ENCODE measurements around the gene IFNA4. TPM values are rescaled to one million over a fixed set of nuclear protein-coding genes. Genes with fewer than 3 reads are reported as not detected.

Gene IFNA4
- total RNA-seq, 3 donors from 2014 or later (not counting 1 experiment from before 2014, with no cell fraction given): not detected

- ATAC-seq: peak in 1 of 3 donors; percentile 12
- H3K9me3 Mint-ChIP-seq: peaks cover 0 to 6% of the 10 kb centered on the region in 2 donors
- H3K4me1 ChIP-seq (ENCODE audit: control insufficient read depth, insufficient read depth, low read length): no peaks in the 10 kb centered on the region
- H3K27ac Mint-ChIP-seq: no peak overlapping the region
- H3K27me3 Mint-ChIP-seq (ENCODE audit: low read depth in 2 of 2): peaks cover 0 to 3% of the 10 kb centered on the region in 2 donors
- TF ChIP-seq, protein P1, sequence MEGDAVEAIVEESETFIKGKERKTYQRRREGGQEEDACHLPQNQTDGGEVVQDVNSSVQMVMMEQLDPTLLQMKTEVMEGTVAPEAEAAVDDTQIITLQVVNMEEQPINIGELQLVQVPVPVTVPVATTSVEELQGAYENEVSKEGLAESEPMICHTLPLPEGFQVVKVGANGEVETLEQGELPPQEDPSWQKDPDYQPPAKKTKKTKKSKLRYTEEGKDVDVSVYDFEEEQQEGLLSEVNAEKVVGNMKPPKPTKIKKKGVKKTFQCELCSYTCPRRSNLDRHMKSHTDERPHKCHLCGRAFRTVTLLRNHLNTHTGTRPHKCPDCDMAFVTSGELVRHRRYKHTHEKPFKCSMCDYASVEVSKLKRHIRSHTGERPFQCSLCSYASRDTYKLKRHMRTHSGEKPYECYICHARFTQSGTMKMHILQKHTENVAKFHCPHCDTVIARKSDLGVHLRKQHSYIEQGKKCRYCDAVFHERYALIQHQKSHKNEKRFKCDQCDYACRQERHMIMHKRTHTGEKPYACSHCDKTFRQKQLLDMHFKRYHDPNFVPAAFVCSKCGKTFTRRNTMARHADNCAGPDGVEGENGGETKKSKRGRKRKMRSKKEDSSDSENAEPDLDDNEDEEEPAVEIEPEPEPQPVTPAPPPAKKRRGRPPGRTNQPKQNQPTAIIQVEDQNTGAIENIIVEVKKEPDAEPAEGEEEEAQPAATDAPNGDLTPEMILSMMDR (IDR thresholded peaks at IDR 0.05): no peak
- H3K4me3 Mint-ChIP-seq: no peak overlapping the region
- peaks cover 7% of the 10 kb centered on the region for H3K36me3 Mint-ChIP-seq
- DNase-seq: no peak
- H3K36me3 ChIP-seq (ENCODE audit: control insufficient read depth, insufficient read depth, low read length): no peaks in the 10 kb centered on the region
- H3K27ac ChIP-seq (ENCODE audit: low read length): no peak overlapping the region
- WGBS (ENCODE audit: insufficient coverage): 35% methylated on average over 2 of the region's 3 CpGs
- H3K9me3 ChIP-seq (ENCODE audit: control insufficient read depth, insufficient read depth, low read length): no peaks in the 10 kb centered on the region
- intact Hi-C loops (cut with micrococcal nuclease): no loop called here
- no peak overlapping the region for H3K4me3 ChIP-seq (ENCODE audit: low read length)
- H3K4me1 Mint-ChIP-seq: peaks cover 7 to 14% of the 10 kb centered on the region in 2 donors
- no peaks in the 10 kb centered on the region for H3K27me3 ChIP-seq (ENCODE audit: control insufficient read depth, insufficient read depth, low read length)
These were observed 33.9 kb downstream of the IFNA4 start for GRCh38 chr9:21153336-21154017.

- DNase-seq (no peak), ATAC-seq (peak in 2 of 3 donors; percentile 18 to 28)
- peaks cover 0 to 2% of the 10 kb centered on the region in 2 donors for H3K9me3 Mint-ChIP-seq
- H3K27me3 ChIP-seq (ENCODE audit: control insufficient read depth, insufficient read depth, low read length): no peaks in the 10 kb centered on the region
- H3K27me3 Mint-ChIP-seq (ENCODE audit: low read depth in 2 of 2): no peaks in the 10 kb centered on the region
- H3K36me3 Mint-ChIP-seq: peaks cover 27% of the 10 kb centered on the region
- H3K4me1 Mint-ChIP-seq: peaks cover 22 to 24% of the 10 kb centered on the region in 2 donors
- no peaks in the 10 kb centered on the region for H3K9me3 ChIP-seq (ENCODE audit: control insufficient read depth, insufficient read depth, low read length)
- H3K4me3 ChIP-seq (ENCODE audit: low read length): no peak overlapping the region
- intact Hi-C loops (cut with micrococcal nuclease): no loop called here
- H3K36me3 ChIP-seq (ENCODE audit: control insufficient read depth, insufficient read depth, low read length): no peaks in the 10 kb centered on the region
- H3K27ac Mint-ChIP-seq: peak overlapping the region; percentile 77 to 85
- TF ChIP-seq, protein P1 (IDR thresholded peaks at IDR 0.05): no peak
- H3K27ac ChIP-seq (ENCODE audit: low read length): peak overlapping the region; percentile 53
- H3K4me3 Mint-ChIP-seq: peak overlapping the region; percentile 51
- peaks cover 9% of the 10 kb centered on the region for H3K4me1 ChIP-seq (ENCODE audit: control insufficient read depth, insufficient read depth, low read length)
- WGBS (ENCODE audit: insufficient coverage): 0% methylated on average over 1 of the region's 1 CpG
These were observed 42.8 kb downstream of the IFNA4 start for GRCh38 chr9:21144603-21145002.

DNA sequence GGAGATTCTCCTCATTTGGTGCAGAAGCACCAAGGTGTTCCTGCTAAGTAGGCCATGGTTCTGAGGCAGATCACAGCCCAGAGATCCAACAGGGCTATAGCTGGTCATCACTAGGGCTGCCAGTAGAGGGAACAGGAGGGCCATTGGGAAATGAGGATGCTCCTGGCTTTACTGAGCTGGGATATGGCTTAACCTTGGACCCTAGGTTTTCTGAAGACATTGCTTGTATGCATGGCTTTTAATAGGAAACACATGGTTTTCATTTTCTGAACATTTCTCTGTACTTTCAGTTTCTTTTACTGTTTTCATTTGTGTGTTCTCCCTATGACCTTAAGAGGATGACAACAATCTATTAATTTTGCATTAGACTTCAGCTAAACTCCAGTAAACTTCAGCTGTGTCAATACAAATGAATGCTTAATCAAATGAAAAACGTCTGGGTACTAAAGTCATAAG is 45.9 kb downstream of the IFNA4 start, which contains the start of gene IFNW1:
Gene IFNW1 (minus strand): TSS at position 406 of the 456 bp plus-strand sequence. CDS start 262 bp downstream, at position 144.
- Mint-ChIP-seq H3K27me3 (ENCODE audit: low read depth in 2 of 2) (no peaks in the 10 kb centered on the region), H3K9me3 (no peaks in the 10 kb centered on the region), H3K27ac (no peak within 1 kb of the TSS), H3K4me1 (peaks cover 22 to 24% of the 10 kb centered on the region in 2 donors), H3K36me3 (no peaks in the 10 kb centered on the region), H3K4me3 (no peak within 1 kb of the TSS)
- peaks cover 9% of the 10 kb centered on the region for H3K4me1 ChIP-seq (ENCODE audit: control insufficient read depth, insufficient read depth, low read length)
- DNase-seq: no peak
- no peak for ATAC-seq
- no peak within 1 kb of the TSS for H3K27ac ChIP-seq (ENCODE audit: low read length)
- TF ChIP-seq, protein P1 (IDR thresholded peaks at IDR 0.05): no peak
- no peak within 1 kb of the TSS for H3K4me3 ChIP-seq (ENCODE audit: low read length)
- intact Hi-C loops (cut with micrococcal nuclease): no loop called here
- no peaks in the 10 kb centered on the region for H3K36me3 ChIP-seq (ENCODE audit: control insufficient read depth, insufficient read depth, low read length)
- H3K27me3 ChIP-seq (ENCODE audit: control insufficient read depth, insufficient read depth, low read length): no peaks in the 10 kb centered on the region
- H3K9me3 ChIP-seq (ENCODE audit: control insufficient read depth, insufficient read depth, low read length): no peaks in the 10 kb centered on the region
- no CpG with 5 or more reads among the region's 1 CpG for WGBS (ENCODE audit: insufficient coverage)
